Upper lobe of left lung (tissue), 4 donors: ENCODE data around the gene CHCHD6.

Experiments used
- POLR2AphosphoS5 ChIP-seq, 2 donors: sonication (generic); formaldehyde crosslinking; IDR thresholded peaks; one replicate each; pipeline ENCODE4 v1.5.1; 2017; ENCODE audit warnings: antibody characterized with exemption in 2 of 2
- TF ChIP-seq, protein P1 (sequence below), 6 experiments: fragments of 450-650 bp in 4 of 6; fragments of 200-600 bp in 2 of 6; sonication (generic) in 2 of 6; IDR thresholded peaks; one replicate each; pipeline ENCODE4 v1.5.1; 2016 to 2019; ENCODE audit warnings: antibody characterized with exemption in 6 of 6

DNA sequence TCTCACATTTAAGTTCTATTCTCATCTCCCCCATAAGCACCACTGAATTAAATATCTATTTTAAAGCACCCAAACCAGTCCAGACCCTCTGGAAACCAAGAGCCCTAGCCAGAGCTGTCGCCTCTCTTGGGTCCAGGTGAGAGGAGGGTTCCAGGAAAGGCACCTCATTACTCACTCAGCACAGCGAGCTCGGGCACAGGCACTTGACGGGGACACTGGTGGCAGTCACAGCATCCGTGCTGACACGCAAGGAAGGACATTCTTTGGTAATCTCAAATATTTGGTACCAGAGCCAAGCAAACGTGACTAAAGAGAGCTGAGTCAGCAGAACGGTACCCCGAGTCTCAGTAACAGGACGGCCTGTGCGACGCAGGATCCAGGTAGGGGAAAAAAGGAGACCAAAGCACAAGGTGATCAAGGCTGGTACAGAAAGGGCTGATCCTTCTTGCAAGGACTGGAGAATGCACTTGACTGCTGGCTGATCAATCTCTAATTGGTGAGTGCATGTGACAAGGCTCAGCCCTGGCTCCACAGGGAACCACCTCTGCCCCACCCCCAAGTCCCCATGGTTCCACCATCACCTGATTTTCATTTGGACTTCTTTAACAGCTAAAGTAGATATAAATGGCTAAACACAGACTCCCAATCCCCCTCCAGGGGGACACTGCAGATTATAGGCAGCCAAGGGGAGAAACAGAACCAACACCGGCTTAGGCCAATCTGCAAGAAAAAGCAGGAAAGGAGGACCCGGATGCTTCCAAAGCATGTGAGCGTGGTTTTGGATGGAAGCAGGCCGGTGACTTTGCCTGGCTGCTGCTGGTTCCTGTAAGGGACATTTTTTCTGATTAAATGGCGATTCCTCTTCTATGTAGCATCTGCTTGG is 61.4 kb downstream of the CHCHD6 start:
- no peak for TF ChIP-seq POLR2AphosphoS5 (IDR thresholded peaks at IDR 0.05)
- TF ChIP-seq, protein P1, sequence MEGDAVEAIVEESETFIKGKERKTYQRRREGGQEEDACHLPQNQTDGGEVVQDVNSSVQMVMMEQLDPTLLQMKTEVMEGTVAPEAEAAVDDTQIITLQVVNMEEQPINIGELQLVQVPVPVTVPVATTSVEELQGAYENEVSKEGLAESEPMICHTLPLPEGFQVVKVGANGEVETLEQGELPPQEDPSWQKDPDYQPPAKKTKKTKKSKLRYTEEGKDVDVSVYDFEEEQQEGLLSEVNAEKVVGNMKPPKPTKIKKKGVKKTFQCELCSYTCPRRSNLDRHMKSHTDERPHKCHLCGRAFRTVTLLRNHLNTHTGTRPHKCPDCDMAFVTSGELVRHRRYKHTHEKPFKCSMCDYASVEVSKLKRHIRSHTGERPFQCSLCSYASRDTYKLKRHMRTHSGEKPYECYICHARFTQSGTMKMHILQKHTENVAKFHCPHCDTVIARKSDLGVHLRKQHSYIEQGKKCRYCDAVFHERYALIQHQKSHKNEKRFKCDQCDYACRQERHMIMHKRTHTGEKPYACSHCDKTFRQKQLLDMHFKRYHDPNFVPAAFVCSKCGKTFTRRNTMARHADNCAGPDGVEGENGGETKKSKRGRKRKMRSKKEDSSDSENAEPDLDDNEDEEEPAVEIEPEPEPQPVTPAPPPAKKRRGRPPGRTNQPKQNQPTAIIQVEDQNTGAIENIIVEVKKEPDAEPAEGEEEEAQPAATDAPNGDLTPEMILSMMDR (IDR thresholded peaks at IDR 0.05): no peak
